HG03135 (cell line): ENCODE data around the gene GPR157.
"Not testable (repeated sequence)": the region's sequence is repeated elsewhere in the genome, so short reads cannot be mapped to it uniquely, and the experiment has no call there.

Source experiments
- ATAC-seq: cut with Tn5 transposase; IDR thresholded peaks from one replicate; pipeline ENCODE4 v1.9.1; 2021; ENCODE audit warnings: mild to moderate bottlenecking, moderate library complexity; ENCODE audit not compliant: unreplicated experiment

GPR157 gene

GRCh38 chr1:9119745-9120144 lies 9.2 kb downstream of the GPR157 start:
- no peak for ATAC-seq

GRCh38 chr1:9118186-9118585 lies 10.7 kb downstream of the GPR157 start:
- no peak for ATAC-seq

GRCh38 chr1:9115351-9116205 lies 13.3 kb downstream of the GPR157 start:
- no peak for ATAC-seq

GRCh38 chr1:9112961-9113880 lies 15.7 kb downstream of the GPR157 start:
- ATAC-seq, result no peak

GRCh38 chr1:9111957-9112356 lies 16.9 kb downstream of the GPR157 start:
- ATAC-seq, result no peak

DNA sequence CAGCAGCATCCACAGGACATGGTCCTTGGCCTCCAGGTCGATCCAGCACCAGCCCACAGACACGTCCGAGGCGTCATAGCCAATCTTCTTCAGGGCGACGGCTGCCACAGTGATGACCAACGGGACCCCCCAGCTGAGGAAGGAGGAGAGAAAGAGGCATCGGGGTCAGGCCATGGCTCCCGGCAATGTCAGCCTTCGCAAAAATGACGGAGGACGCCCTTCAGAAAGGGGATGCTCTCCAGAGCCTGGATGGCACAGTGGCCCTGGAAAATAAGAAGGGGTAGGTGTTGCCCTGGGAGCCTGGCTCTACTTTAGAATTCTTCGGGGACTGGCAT lies 17.6 kb downstream of the GPR157 start:
- ATAC-seq, result no peak

DNA sequence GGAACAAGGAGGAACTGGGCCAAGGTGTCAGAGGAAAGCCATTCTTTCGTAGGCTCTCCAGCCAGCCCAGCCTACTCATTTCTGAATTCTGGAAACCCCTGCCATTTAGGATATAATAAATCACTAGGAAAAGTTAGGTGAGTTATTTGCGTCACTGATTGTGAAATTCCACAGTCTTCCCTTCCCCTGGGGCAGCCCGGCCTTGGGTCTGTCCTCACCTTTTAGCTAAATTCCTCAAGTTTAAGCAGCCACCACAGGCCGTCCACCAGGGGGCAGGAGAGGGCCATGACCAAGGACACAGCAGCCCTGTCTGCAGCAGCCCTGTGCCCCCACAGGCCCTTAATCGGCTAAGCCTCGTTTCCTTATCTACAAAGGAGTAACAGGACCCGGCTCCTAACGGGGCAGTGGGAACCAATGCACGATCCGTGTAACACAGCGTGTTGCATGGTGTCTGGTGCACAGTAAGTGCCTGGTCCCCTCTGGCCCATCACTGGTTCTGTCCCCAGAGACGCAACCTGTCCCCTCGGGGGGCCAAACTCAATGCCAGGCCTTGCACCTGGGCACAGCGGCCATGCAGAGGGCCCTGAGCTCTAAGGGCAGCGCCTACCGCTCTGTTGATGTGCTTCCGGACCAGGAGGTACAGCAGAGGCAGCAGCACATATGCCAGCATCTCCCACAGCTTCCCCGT lies 18.1 kb downstream of the GPR157 start:
- ATAC-seq, result peak; percentile 66

- ATAC-seq, result no peak
Measured at GRCh38 chr1:9108056-9108665, 20.7 kb downstream of the GPR157 start.

GRCh38 chr1:9107136-9107535 lies 21.8 kb downstream of the GPR157 start:
- no peak for ATAC-seq

DNA sequence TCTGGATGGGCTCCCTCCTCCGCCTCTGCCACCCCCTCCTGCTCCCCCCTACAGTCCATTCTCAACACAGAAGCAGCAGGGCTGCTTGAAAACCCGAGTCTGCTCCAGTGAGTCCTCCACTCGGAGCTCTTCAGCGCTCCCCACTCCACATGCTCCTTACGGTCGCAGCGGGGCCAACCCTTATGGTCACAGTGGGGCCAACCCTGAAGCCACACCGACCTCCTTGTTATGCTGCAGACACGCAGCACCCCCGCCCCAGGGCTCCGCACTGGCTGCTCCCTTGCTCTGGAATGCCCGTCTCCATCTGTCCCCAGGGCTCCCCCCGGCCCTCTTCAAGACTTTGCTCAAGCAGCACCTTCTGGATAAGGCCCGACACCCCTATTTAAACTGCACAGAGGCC lies 22.6 kb downstream of the GPR157 start:
- ATAC-seq, result no peak

DNA sequence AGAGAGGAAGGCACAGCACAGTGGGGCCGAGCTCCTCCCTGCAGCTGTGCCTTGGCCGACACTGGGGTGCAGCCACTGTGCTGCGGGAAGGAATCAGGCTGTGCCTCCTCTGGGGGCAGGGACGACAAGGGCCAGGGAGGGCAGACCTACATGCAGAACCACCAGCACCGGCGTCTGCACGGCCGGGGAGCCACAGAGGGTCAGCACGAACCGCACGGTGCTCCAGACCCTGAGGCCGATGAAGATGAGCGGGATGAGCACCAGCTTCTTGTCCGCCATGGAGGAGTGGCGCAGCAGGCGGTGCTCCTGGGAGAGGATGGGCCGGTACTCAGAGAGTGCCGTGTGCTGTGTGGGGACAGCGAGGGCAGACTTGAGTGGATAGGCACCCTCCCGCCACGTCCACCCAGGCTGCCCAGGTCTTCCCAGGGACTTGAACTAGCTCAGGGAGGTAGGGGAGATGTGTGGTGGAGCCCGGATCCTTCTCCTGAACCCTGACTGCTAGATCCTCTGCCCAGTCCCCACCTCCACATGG lies 23.5 kb downstream of the GPR157 start:
- ATAC-seq, result no peak

- ATAC-seq, result no peak
Measured at GRCh38 chr1:9101510-9102146, 27.3 kb downstream of the GPR157 start.

GRCh38 chr1:9100471-9101043 lies 28.3 kb downstream of the GPR157 start:
- no peak for ATAC-seq

DNA sequence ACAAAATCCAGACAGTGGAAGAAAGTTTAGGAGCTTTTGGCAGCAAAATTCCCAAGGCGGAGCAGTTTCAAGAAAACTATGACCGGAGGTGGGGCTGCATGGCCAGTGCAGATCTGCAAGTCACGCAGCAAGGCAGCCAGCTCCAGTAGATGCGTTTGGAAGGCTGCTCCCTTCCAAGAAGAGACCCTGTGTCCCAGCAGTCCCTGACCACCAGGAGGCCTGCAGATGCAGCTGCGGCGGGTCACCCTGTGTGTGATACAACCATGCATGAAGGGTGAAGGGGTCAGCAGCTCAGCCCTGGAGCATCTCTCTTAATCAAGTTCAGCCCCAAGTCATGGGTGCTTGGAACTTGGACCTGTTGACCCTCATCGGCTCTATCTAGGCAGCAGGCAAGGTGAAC lies 29.3 kb downstream of the GPR157 start:
- ATAC-seq, result no peak

GRCh38 chr1:9097947-9098705 lies 30.8 kb downstream of the GPR157 start:
- ATAC-seq, result no peak

DNA sequence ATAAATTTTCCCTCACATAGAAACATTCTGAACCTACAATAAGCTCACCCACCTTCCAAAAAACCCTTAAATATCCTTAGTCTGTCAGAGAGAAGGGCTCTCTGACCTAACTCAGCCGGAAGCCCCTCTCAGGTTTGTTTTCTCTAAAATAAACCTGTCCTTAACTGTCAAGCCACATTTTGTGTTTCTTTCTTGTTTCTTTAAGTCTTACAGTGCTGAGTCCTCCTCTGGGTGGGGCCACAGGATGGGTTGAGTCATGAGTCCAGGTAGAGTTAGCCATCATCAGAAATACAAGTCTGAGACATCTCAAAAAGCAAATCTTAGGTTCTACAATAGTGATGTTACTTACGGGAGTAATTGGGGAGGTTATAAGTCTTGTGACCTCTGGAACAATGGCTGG lies 33.1 kb downstream of the GPR157 start:
- no peak for ATAC-seq

DNA sequence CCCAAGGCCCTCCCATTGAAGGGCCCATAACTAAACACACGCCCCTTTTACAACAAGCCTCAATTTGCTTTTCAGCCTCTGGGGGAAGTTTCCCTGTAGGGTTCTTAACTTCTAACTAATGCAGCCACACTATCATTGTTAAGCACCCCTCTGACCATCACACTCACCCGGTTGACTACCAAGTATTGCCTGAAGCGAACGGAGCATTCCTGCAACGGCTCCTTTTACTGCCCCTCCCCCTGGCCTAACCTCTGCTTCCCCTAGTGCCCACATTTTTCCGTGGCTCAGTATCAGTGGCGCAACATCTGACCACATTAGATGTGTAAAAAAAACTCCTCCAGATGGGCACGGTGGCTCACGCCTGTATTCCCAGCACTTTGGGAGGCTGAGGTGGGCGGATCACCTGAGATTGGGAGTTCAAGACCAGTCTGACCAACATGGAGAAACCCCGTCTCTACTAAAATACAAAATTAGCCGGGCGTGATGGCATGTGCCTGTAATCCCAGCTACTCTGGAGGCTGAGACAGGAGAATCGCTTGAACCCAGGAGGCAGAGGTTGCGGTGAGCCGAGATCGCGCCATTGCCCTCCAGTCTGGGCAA lies 34.8 kb downstream of the GPR157 start:
- not testable (repeated sequence) for ATAC-seq

GRCh38 chr1:9093581-9093980 lies 35.3 kb downstream of the GPR157 start:
- no peak for ATAC-seq

DNA sequence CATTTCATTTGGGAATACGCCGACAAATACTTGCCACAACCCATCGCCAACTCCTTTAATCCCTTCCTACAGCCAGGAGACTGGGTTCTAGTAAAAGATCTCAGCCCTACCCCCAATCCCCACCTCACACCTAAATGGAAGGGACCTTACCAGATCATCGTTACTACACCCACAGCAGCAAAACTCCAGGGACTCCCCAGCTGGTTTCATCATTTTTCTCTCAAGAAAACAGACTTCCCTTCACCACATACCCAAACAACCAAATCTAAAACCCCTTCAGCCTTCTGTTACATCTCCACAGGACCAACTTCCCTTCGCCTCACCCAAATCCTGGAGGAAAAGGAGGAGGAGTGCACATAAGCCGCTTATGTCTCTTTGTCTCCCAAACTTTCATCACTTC lies 35.8 kb downstream of the GPR157 start:
- ATAC-seq, result no peak
